ENCODE measurements around the gene ISLR2.
A peak's percentile ranks its signal among the peaks of the same experiment; 100 is the strongest.

The ISLR2 gene

GRCh38 chr15:74176262-74177214 lies 46.2 kb downstream of the ISLR2 start:
- no peak for DNase-seq (ENCODE audit: low read depth, low spot score)

GRCh38 chr15:74178326-74179100 lies 48.1 kb downstream of the ISLR2 start:
- no peak for DNase-seq (ENCODE audit: low read depth, low spot score)

- DNase-seq (ENCODE audit: low read depth, low spot score) = peak; percentile 97
Observed at GRCh38 chr15:74179101-74179841, 48.9 kb downstream of the ISLR2 start.

GRCh38 chr15:74179983-74180880 lies 49.8 kb downstream of the ISLR2 start:
- peak; percentile 74 for DNase-seq (ENCODE audit: low read depth, low spot score)

GRCh38 chr15:74180881-74181602 lies 50.7 kb downstream of the ISLR2 start:
- no peak for DNase-seq (ENCODE audit: low read depth, low spot score)

GRCh38 chr15:74182131-74182530 lies 51.7 kb downstream of the ISLR2 start:
- DNase-seq (ENCODE audit: low read depth, low spot score) = no peak

- no peak for DNase-seq (ENCODE audit: low read depth, low spot score)
Observed at GRCh38 chr15:74184582-74185091, 54.3 kb downstream of the ISLR2 start.

GRCh38 chr15:74185710-74186348 lies 55.4 kb downstream of the ISLR2 start:
- no peak for DNase-seq (ENCODE audit: low read depth, low spot score)

Measured in astrocyte of the hippocampus (primary cell).